ENCODE results near the gene AAMDC.
"Not testable (repeated sequence)": the region's sequence is repeated elsewhere in the genome, so short reads cannot be mapped to it uniquely, and the experiment has no call there.

DNA sequence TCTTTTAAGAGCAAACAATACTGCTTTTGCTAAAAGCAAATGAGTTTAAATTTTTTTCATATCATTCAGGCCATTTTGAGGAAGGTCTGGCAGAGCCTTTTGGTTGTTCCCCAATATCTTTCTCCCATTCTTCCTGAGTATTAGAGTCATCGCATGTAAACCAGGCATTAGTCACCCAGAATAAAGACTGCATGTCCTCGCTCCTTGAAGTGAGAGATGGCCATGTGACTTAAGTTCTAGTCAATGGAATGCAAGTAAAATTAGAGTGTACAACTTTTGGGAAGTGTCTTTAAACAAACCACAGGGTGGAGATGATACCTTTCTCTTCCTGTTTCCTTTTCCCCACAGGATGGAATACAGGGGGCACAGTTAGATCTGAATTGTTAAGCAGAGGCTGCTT, 96.8 kb downstream of the AAMDC start:
- not testable (repeated sequence) for TF ChIP-seq FOXK1 (CRISPR knock-in tag; IDR thresholded peaks at IDR 0.05; ENCODE audit: borderline replicate concordance, low read depth); NFATC3 (CRISPR knock-in tag; IDR thresholded peaks at IDR 0.05); ATRX (CRISPR knock-in tag; IDR thresholded peaks at IDR 0.05; ENCODE audit: borderline replicate concordance); CC2D1A (CRISPR knock-in tag; IDR thresholded peaks at IDR 0.05); MYNN (CRISPR knock-in tag; IDR thresholded peaks at IDR 0.05; ENCODE audit: low read depth); ZSCAN12 (CRISPR knock-in tag; IDR thresholded peaks at IDR 0.05); JUND (CRISPR knock-in tag; IDR thresholded peaks at IDR 0.05); GABPA (IDR thresholded peaks at IDR 0.05; ENCODE audit: low read depth, low read length); GABPA (CRISPR knock-in tag; IDR thresholded peaks at IDR 0.05; ENCODE audit: low read depth)
- TF ChIP-seq, protein P1, sequence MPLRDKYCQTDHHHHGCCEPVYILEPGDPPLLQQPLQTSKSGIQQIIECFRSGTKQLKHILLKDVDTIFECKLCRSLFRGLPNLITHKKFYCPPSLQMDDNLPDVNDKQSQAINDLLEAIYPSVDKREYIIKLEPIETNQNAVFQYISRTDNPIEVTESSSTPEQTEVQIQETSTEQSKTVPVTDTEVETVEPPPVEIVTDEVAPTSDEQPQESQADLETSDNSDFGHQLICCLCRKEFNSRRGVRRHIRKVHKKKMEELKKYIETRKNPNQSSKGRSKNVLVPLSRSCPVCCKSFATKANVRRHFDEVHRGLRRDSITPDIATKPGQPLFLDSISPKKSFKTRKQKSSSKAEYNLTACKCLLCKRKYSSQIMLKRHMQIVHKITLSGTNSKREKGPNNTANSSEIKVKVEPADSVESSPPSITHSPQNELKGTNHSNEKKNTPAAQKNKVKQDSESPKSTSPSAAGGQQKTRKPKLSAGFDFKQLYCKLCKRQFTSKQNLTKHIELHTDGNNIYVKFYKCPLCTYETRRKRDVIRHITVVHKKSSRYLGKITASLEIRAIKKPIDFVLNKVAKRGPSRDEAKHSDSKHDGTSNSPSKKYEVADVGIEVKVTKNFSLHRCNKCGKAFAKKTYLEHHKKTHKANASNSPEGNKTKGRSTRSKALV (CRISPR knock-in tag; IDR thresholded peaks at IDR 0.05) = not testable (repeated sequence)
- TF ChIP-seq, protein P2, sequence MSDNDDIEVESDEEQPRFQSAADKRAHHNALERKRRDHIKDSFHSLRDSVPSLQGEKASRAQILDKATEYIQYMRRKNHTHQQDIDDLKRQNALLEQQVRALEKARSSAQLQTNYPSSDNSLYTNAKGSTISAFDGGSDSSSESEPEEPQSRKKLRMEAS (IDR thresholded peaks at IDR 0.05) = not testable (repeated sequence)
- TF ChIP-seq, protein P3, sequence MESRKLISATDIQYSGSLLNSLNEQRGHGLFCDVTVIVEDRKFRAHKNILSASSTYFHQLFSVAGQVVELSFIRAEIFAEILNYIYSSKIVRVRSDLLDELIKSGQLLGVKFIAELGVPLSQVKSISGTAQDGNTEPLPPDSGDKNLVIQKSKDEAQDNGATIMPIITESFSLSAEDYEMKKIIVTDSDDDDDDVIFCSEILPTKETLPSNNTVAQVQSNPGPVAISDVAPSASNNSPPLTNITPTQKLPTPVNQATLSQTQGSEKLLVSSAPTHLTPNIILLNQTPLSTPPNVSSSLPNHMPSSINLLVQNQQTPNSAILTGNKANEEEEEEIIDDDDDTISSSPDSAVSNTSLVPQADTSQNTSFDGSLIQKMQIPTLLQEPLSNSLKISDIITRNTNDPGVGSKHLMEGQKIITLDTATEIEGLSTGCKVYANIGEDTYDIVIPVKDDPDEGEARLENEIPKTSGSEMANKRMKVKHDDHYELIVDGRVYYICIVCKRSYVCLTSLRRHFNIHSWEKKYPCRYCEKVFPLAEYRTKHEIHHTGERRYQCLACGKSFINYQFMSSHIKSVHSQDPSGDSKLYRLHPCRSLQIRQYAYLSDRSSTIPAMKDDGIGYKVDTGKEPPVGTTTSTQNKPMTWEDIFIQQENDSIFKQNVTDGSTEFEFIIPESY (CRISPR knock-in tag; IDR thresholded peaks at IDR 0.05) = not testable (repeated sequence)
- TF ChIP-seq, protein P4, sequence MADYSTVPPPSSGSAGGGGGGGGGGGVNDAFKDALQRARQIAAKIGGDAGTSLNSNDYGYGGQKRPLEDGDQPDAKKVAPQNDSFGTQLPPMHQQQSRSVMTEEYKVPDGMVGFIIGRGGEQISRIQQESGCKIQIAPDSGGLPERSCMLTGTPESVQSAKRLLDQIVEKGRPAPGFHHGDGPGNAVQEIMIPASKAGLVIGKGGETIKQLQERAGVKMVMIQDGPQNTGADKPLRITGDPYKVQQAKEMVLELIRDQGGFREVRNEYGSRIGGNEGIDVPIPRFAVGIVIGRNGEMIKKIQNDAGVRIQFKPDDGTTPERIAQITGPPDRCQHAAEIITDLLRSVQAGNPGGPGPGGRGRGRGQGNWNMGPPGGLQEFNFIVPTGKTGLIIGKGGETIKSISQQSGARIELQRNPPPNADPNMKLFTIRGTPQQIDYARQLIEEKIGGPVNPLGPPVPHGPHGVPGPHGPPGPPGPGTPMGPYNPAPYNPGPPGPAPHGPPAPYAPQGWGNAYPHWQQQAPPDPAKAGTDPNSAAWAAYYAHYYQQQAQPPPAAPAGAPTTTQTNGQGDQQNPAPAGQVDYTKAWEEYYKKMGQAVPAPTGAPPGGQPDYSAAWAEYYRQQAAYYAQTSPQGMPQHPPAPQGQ (CRISPR knock-in tag; IDR thresholded peaks at IDR 0.05; ENCODE audit: borderline replicate concordance) = not testable (repeated sequence)
